ENCODE results near the gene SLCO1A2. TPM values are rescaled to one million over a fixed set of nuclear protein-coding genes. Genes with fewer than 3 reads are reported as not detected.
"Not testable (repeated sequence)": the region's sequence is repeated elsewhere in the genome, so short reads cannot be mapped to it uniquely, and the experiment has no call there.

SLCO1A2 gene
- total RNA-seq (2021) (0.45 and 0.63 TPM in 2 replicates), Bru-seq, nascent RNA (percentile 18 among the genes with signal in this experiment), BruChase-seq, experiment 1, labeled RNA remaining after a 2-hour chase (percentile 23 among the genes with signal in this experiment), BruChase-seq, experiment 2, labeled RNA remaining after a 6-hour chase (percentile 10 among the genes with signal in this experiment)
- long read RNA-seq, partial matches to known transcripts: 1 of 1 reads
- long read RNA-seq, other reads (novel, unspliced or antisense): 0 of 1 reads

GRCh38 chr12:21334771-21335325 is at the start of gene SLCO1A2:
Gene SLCO1A2, minus strand, starts transcription at chr12:21334917. Its CDS starts 270 bp downstream, at chr12:21334647.
- Histone ChIP-seq H3K4me3 (no peak within 1 kb of the TSS), H3F3A (ENCODE audit: insufficient read depth, low read depth) (no peaks in the 10 kb centered on the region), H3K79me2 (ENCODE audit: low read depth) (no peaks in the 10 kb centered on the region), H2AFZ (no peak within 1 kb of the TSS), H4K20me1 (ENCODE audit: insufficient read depth) (no peaks in the 10 kb centered on the region), H3K27ac (no peak within 1 kb of the TSS), H3K4me1 (replicated peaks; ENCODE audit: insufficient read depth) (no peaks in the 10 kb centered on the region), H3K4me2 (no peak within 1 kb of the TSS), H3K36me3 (ENCODE audit: low read depth) (no peaks in the 10 kb centered on the region), H3K9me2 (ENCODE audit: insufficient read depth) (no peaks in the 10 kb centered on the region), H3K9me3 (ENCODE audit: insufficient read depth, low read depth) (peaks cover 2% of the 10 kb centered on the region), H3K27me3 (ENCODE audit: insufficient read depth, low read depth) (no peaks in the 10 kb centered on the region)
- intact Hi-C loops (cut with micrococcal nuclease; ENCODE audit: unreplicated experiment): no loop called here
- ChIA-PET CTCF (no interaction called here), POLR2A (ENCODE audit: unreplicated experiment) (no interaction called here)
- DNase-seq: no peak
- TF ChIP-seq EZH2 (IDR thresholded peaks at IDR 0.05; ENCODE audit: low read depth): no peak
- TF ChIP-seq CTCF (conservative IDR thresholded peaks at IDR 0.05): no peak
- BruUV-seq (replicated peaks): no TSS peak

GRCh38 chr12:21384261-21384660 is 49.5 kb upstream of the SLCO1A2 start:
- Histone ChIP-seq H3K4me1 (replicated peaks; ENCODE audit: insufficient read depth) (no peaks in the 10 kb centered on the region), H3F3A (ENCODE audit: insufficient read depth, low read depth) (no peaks in the 10 kb centered on the region), H4K20me1 (ENCODE audit: insufficient read depth) (no peaks in the 10 kb centered on the region), H3K9me2 (ENCODE audit: insufficient read depth) (no peaks in the 10 kb centered on the region), H3K36me3 (ENCODE audit: low read depth) (no peaks in the 10 kb centered on the region), H3K4me3 (no peak overlapping the region), H2AFZ (no peak overlapping the region), H3K27ac (no peak overlapping the region), H3K79me2 (ENCODE audit: low read depth) (no peaks in the 10 kb centered on the region), H3K27me3 (ENCODE audit: insufficient read depth, low read depth) (no peaks in the 10 kb centered on the region), H3K9me3 (ENCODE audit: insufficient read depth, low read depth) (no peaks in the 10 kb centered on the region), H3K4me2 (no peak overlapping the region)
- no peak for DNase-seq
- CTCF ChIA-PET: no interaction called here
- intact Hi-C loops (cut with micrococcal nuclease; ENCODE audit: unreplicated experiment): no loop called here
- BruUV-seq (replicated peaks): no TSS peak
- TF ChIP-seq EZH2 (IDR thresholded peaks at IDR 0.05; ENCODE audit: low read depth): no peak
- TF ChIP-seq CTCF (conservative IDR thresholded peaks at IDR 0.05): no peak
- POLR2A ChIA-PET (ENCODE audit: unreplicated experiment): interaction anchor here (0.6 kb wide), 1 partner anchor 70 kb away, joined by 4 read pairs; no protein-coding TSS in a partner anchor

GRCh38 chr12:21381320-21381719 is 46.6 kb upstream of the SLCO1A2 start:
- H3K4me3 ChIP-seq; CTCF ChIA-PET; H3K9me3 ChIP-seq (ENCODE audit: insufficient read depth, low read depth); H3K36me3 ChIP-seq (ENCODE audit: low read depth); intact Hi-C loops (cut with micrococcal nuclease; ENCODE audit: unreplicated experiment); H3K9me2 ChIP-seq (ENCODE audit: insufficient read depth); DNase-seq; H3K27me3 ChIP-seq (ENCODE audit: insufficient read depth, low read depth); H4K20me1 ChIP-seq (ENCODE audit: insufficient read depth); BruUV-seq (replicated peaks); POLR2A ChIA-PET (ENCODE audit: unreplicated experiment); H3K4me2 ChIP-seq; H3K79me2 ChIP-seq (ENCODE audit: low read depth); H2AFZ ChIP-seq; H3K4me1 ChIP-seq (replicated peaks; ENCODE audit: insufficient read depth); H3K27ac ChIP-seq; H3F3A ChIP-seq (ENCODE audit: insufficient read depth, low read depth): not testable (repeated sequence)

GRCh38 chr12:21379218-21379617 is 44.5 kb upstream of the SLCO1A2 start:
- Histone ChIP-seq H3K27ac (no peak overlapping the region), H4K20me1 (ENCODE audit: insufficient read depth) (no peaks in the 10 kb centered on the region), H3K36me3 (ENCODE audit: low read depth) (no peaks in the 10 kb centered on the region), H2AFZ (no peak overlapping the region), H3K9me3 (ENCODE audit: insufficient read depth, low read depth) (no peaks in the 10 kb centered on the region), H3K27me3 (ENCODE audit: insufficient read depth, low read depth) (no peaks in the 10 kb centered on the region), H3F3A (ENCODE audit: insufficient read depth, low read depth) (no peaks in the 10 kb centered on the region), H3K4me3 (no peak overlapping the region), H3K4me1 (replicated peaks; ENCODE audit: insufficient read depth) (no peaks in the 10 kb centered on the region), H3K4me2 (no peak overlapping the region), H3K79me2 (ENCODE audit: low read depth) (no peaks in the 10 kb centered on the region), H3K9me2 (ENCODE audit: insufficient read depth) (no peaks in the 10 kb centered on the region)
- no peak for TF ChIP-seq EZH2 (IDR thresholded peaks at IDR 0.05; ENCODE audit: low read depth)
- no peak for TF ChIP-seq CTCF (conservative IDR thresholded peaks at IDR 0.05)
- intact Hi-C loops (cut with micrococcal nuclease; ENCODE audit: unreplicated experiment): no loop called here
- no peak for DNase-seq
- ChIA-PET CTCF (no interaction called here), POLR2A (ENCODE audit: unreplicated experiment) (no interaction called here)
- no TSS peak for BruUV-seq (replicated peaks)
